Measurements from ENCODE around the gene SLC25A15.

- no peak for TF ChIP-seq CTCF (IDR thresholded peaks at IDR 0.05 in 2 of 3, conservative IDR thresholded peaks at IDR 0.05 in 1 of 3; ENCODE audit: borderline replicate concordance in 1 of 3, insufficient read depth in 1 of 3, low read depth in 2 of 3, low read length in 2 of 3)
- TF ChIP-seq MAX (IDR thresholded peaks at IDR 0.05), result no peak
- TF ChIP-seq POLR2A (IDR thresholded peaks at IDR 0.05; ENCODE audit: borderline replicate concordance, extremely low read depth, insufficient read depth, insufficient read length), result no peak
- no peak for TF ChIP-seq EZH2phosphoT487 (IDR thresholded peaks at IDR 0.05; ENCODE audit: borderline replicate concordance)
- TF ChIP-seq ELF1 (IDR thresholded peaks at IDR 0.05; ENCODE audit: borderline replicate concordance, low read depth), result no peak
- TF ChIP-seq POLR2AphosphoS5 (IDR thresholded peaks at IDR 0.05; ENCODE audit: low read depth, low read length), result no peak
- no peak for TF ChIP-seq FOSL1 (IDR thresholded peaks at IDR 0.05; ENCODE audit: low read depth)
- no peak for TF ChIP-seq EZH2 (IDR thresholded peaks at IDR 0.05)
Measured at GRCh38 chr13:40779796-40780285, 9.6 kb upstream of the SLC25A15 start.

Data from HCT116 (cell line).